ENCODE data around the gene GPR42. TPM values are rescaled to one million over a fixed set of nuclear protein-coding genes. Genes with fewer than 3 reads are reported as not detected.

Gene GPR42
- total RNA-seq, 6 experiments from 2014 or later, result not detected

DNA sequence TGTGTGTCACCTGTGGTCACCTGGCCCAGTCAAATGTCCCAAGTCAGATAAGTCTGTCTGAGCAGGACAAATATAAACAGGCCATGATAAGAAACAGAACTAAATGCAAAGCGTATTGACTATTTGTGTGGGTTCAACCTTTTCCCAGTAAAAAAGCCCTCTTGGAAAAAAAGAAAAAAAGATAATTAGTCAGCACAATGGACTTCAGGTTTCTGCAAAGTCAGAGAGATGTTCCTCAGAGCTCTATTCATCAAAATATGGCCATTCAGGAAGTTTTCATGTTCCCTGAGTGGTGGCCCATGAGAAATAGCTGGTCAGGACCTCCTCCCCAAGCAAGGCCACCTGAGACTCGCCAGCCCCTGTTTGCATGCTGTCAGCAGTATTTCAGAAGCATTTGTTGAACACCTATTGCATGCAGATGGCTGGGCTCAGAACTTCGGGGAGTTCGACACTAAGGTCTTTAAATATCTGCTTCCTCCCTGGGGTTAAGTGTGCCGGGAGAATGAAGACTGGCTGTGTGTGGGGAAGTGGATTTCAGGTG, 9.9 kb upstream of the GPR42 start:
- intact Hi-C loops (cut with DNase I), result no loop called here
- Histone ChIP-seq H3K4me3 (no peak overlapping the region), H3K4me1 (no peaks in the 10 kb centered on the region), H3K9me3 (no peaks in the 10 kb centered on the region), H3K36me3 (no peaks in the 10 kb centered on the region), H3K27me3 (no peaks in the 10 kb centered on the region), H3K27ac (no peak overlapping the region)
- no peak for ATAC-seq
- TF ChIP-seq, protein P1, sequence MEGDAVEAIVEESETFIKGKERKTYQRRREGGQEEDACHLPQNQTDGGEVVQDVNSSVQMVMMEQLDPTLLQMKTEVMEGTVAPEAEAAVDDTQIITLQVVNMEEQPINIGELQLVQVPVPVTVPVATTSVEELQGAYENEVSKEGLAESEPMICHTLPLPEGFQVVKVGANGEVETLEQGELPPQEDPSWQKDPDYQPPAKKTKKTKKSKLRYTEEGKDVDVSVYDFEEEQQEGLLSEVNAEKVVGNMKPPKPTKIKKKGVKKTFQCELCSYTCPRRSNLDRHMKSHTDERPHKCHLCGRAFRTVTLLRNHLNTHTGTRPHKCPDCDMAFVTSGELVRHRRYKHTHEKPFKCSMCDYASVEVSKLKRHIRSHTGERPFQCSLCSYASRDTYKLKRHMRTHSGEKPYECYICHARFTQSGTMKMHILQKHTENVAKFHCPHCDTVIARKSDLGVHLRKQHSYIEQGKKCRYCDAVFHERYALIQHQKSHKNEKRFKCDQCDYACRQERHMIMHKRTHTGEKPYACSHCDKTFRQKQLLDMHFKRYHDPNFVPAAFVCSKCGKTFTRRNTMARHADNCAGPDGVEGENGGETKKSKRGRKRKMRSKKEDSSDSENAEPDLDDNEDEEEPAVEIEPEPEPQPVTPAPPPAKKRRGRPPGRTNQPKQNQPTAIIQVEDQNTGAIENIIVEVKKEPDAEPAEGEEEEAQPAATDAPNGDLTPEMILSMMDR (IDR thresholded peaks at IDR 0.05), result no peak
- no peak for TF ChIP-seq POLR2A (IDR thresholded peaks at IDR 0.05)
- DNase-seq, result no peak
- WGBS (ENCODE audit: insufficient coverage, low coverage, low lambda C conversion rate, missing lambda C conversion rate), result 35% methylated on average over 5 of the region's 5 CpGs

DNA sequence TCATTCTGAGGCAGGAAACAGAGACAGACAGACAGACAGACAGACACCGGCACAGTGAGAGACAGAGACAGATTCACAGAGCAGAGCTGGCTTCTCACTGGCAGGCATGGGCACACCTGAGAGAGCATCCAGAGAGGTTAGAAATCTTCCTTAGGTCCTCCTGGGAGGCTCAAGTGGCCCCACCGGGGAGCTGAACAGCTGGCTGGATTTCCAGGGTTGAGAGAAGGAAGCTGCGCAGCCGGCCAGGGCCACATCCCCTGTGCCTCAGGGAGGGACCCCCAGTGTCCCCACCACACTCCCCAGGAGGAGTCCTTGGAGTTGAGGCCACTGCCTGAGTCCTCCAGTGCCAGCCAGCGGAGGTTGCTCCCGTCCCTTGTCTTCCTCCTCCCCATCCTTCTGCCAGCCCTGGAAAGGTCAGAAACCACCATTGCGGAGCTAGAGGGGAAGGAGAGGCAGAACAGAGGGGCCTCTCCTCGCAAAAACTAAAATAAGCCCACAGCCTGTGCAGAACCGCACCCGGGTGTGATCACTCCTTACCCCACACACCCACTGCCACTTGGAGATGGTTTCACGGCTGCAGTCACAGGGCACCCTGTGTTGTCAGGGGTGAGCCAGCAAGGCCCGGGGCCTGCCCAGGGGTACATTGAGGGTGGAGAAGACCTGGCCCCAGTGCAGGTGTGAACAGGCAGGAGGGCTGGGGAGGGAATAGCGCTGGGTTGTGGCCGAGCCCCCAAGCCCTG, 8.4 kb upstream of the GPR42 start:
- H3K4me3 ChIP-seq, result no peak overlapping the region
- ATAC-seq (no peak), DNase-seq (no peak)
- H3K9me3 ChIP-seq, result no peaks in the 10 kb centered on the region
- no peaks in the 10 kb centered on the region for H3K4me1 ChIP-seq
- WGBS (ENCODE audit: insufficient coverage, low coverage, low lambda C conversion rate, missing lambda C conversion rate), result 92% methylated on average over 2 of the region's 14 CpGs
- intact Hi-C loops (cut with DNase I), result no loop called here
- no peaks in the 10 kb centered on the region for H3K27me3 ChIP-seq
- no peak for TF ChIP-seq POLR2A (IDR thresholded peaks at IDR 0.05)
- TF ChIP-seq, protein P1 (IDR thresholded peaks at IDR 0.05), result no peak
- no peak overlapping the region for H3K27ac ChIP-seq
- no peaks in the 10 kb centered on the region for H3K36me3 ChIP-seq

DNA sequence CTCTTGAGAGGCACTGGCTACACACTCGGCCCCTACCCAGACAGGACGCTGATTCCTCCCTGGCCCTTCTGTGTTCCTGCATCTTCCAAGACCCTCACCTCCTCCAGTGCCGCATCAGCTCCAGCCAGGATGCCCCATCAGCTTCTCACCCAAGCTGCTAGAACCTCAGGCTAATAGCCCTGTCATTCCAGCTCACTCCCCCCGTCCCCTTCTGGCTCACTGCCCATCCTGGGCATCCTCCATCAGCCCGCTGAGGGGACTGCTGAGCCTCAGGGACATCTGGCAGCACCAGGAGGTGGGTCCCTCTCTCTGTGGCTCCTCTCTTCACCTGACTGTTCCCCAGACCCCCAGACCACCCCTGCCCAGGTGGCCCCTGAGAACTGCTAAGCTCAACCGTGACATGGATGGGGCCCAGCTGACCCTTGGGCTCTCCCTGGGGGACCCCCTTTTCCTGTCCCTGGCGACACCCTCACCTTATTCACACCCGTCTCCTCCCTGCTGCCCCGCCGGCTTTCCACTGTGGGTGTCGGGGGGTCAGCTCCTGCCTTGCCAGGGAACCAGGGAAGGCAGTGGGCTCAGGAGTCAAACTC, 7.8 kb upstream of the GPR42 start:
- DNase-seq, result no peak

DNA sequence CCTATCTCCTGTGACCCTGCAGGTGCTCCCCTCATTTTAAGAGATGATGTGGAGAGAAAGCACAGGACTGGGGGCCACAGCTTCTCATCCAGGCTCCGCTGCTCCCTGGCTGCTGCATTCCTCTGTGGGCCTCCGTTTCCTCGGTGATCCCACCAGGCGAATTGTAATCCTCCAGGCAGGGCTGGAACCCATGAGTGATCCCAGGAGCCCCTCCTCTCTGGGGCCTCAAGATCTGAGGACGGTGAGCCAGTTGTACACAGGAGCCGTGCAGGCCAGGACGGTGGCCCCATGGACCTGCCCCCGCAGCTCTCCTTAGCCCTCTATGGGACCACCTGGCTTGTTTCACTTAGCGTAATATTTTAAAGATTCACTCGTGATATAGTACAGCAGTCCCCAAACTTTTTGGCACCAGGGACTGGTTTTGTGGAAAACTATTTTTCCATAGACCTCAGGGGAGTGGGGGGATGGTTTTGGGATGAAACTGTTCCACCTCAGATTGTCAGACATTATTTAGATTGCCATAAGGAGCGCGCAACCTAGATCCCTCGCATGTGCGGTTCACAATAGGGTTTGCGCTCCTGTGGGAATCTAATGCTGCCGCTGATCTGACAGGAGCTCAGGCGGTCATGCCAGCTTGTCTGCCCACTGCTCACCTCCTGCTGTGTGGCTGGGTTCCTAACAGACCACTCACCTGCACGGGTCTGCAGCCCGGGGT, 7.0 kb upstream of the GPR42 start:
- H3K36me3 ChIP-seq, result no peaks in the 10 kb centered on the region
- TF ChIP-seq POLR2A (IDR thresholded peaks at IDR 0.05), result no peak
- TF ChIP-seq, protein P1 (IDR thresholded peaks at IDR 0.05), result no peak
- no peaks in the 10 kb centered on the region for H3K27me3 ChIP-seq
- DNase-seq (no peak), ATAC-seq (no peak)
- no peaks in the 10 kb centered on the region for H3K9me3 ChIP-seq
- H3K4me3 ChIP-seq, result no peak overlapping the region
- intact Hi-C loops (cut with DNase I), result no loop called here
- WGBS (ENCODE audit: insufficient coverage, low coverage, low lambda C conversion rate, missing lambda C conversion rate), result 57% methylated on average over 4 of the region's 19 CpGs
- no peaks in the 10 kb centered on the region for H3K4me1 ChIP-seq
- H3K27ac ChIP-seq, result no peak overlapping the region

More for the DNA sequence above, 7.8 kb upstream of the GPR42 start:
- intact Hi-C loops (cut with DNase I), result no loop called here
- H3K4me3 ChIP-seq, result no peak overlapping the region
- ATAC-seq, result no peak
- WGBS (ENCODE audit: insufficient coverage, low coverage, low lambda C conversion rate, missing lambda C conversion rate), result 80% methylated on average over 2 of the region's 11 CpGs
- H3K27me3 ChIP-seq, result no peaks in the 10 kb centered on the region
- H3K36me3 ChIP-seq, result no peaks in the 10 kb centered on the region
- H3K27ac ChIP-seq, result no peak overlapping the region
- no peaks in the 10 kb centered on the region for H3K4me1 ChIP-seq
- no peaks in the 10 kb centered on the region for H3K9me3 ChIP-seq
- TF ChIP-seq POLR2A (IDR thresholded peaks at IDR 0.05), result no peak
- TF ChIP-seq, protein P1 (IDR thresholded peaks at IDR 0.05), result no peak
